MCF 10A (cell line): ENCODE measurements around the gene FAAP20. TPM values are rescaled to one million over a fixed set of nuclear protein-coding genes. Genes with fewer than 3 reads are reported as not detected.
"Not testable (repeated sequence)": the region's sequence is repeated elsewhere in the genome, so short reads cannot be mapped to it uniquely, and the experiment has no call there.

ENCODE experiments used
- BruUV-seq: library from RNA; stranded (reverse); fragments of 400-500 nt; replicated peaks from 2 replicates; lab custom pipeline; 2021; lab: Mats Ljungman, UMichigan
- CTCF ChIA-PET: fragments of 300-600 bp; sonication (Branson Sonifier 250); formaldehyde crosslinking; extraction: SDS; loops from one replicate; lab custom pipeline; 2021; ENCODE audit warnings: antibody characterized with exemption, inconsistent platforms; lab: Yijun Ruan, JAX
- POLR2A ChIA-PET: fragments of 300-600, 350-650 bp; sonication (Branson Sonifier 250); formaldehyde crosslinking; extraction: SDS; loops from one replicate; lab custom pipeline; 2020; ENCODE audit warnings: antibody characterized with exemption, inconsistent platforms; lab: Yijun Ruan, JAX
- DNase-seq: peaks from one replicate; pipeline ENCODE4 v3.0.0-alpha.2; 2018; ENCODE audit not compliant: unreplicated experiment
- H3K27ac Mint-ChIP-seq: one replicate; pipeline ENCODE4 v1.8.0; 2022; ENCODE audit warnings: mild to moderate bottlenecking, low read depth, mixed read lengths; ENCODE audit not compliant: unreplicated experiment
- H3K27me3 Mint-ChIP-seq: one replicate; pipeline ENCODE4 v1.8.0; 2022; ENCODE audit warnings: mixed read lengths; ENCODE audit not compliant: insufficient read depth, unreplicated experiment
- H3K36me3 Mint-ChIP-seq: one replicate; pipeline ENCODE4 v1.8.0; 2022; ENCODE audit warnings: mild to moderate bottlenecking, moderate library complexity, mixed read lengths; ENCODE audit not compliant: insufficient read depth, unreplicated experiment
- H3K4me1 Mint-ChIP-seq: one replicate; pipeline ENCODE4 v1.8.0; 2022; ENCODE audit warnings: mixed read lengths; ENCODE audit not compliant: insufficient read depth, unreplicated experiment
- H3K4me3 Mint-ChIP-seq: one replicate; pipeline ENCODE4 v1.8.0; 2022; ENCODE audit warnings: mild to moderate bottlenecking, moderate library complexity, mixed read lengths; ENCODE audit not compliant: unreplicated experiment
- H3K9me3 Mint-ChIP-seq: one replicate; pipeline ENCODE4 v1.8.0; 2022; ENCODE audit warnings: mixed read lengths; ENCODE audit not compliant: unreplicated experiment
- CTCF ChIP-seq: fragments of 200-600 bp; IDR thresholded peaks from one replicate; pipeline ENCODE4 v1.8.0; 2022; ENCODE audit warnings: antibody characterized with exemption, mild to moderate bottlenecking; ENCODE audit not compliant: unreplicated experiment
- intact Hi-C: fragments of 100-400 bp; cut with micrococcal nuclease; formaldehyde crosslinking; loops from 2 replicates; pipeline ENCODE4 v1.14.1; 2022
- total RNA-seq: library from RNA; stranded (reverse); gene quantifications from 2 replicates; pipeline ENCODE4 v1.2.3, GENCODE V29; 2022

FAAP20 gene
- total RNA-seq, 1 experiment from 2014 or later: 75.9 TPM

DNA sequence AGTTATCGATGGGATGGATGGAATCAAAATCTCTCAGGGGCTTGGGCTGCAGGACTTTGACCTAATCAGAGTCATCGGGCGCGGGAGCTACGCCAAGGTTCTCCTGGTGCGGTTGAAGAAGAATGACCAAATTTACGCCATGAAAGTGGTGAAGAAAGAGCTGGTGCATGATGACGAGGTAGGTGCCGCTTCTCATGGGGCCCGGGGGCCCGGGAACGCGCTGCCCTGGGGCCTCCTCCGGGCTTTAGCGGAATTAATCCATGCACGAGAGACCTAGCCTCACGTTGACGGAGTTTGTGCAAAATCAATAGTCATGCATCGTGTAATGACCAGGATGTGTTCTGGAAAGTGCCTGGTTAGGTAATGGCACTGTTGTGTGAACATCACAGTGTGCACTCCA, 43.8 kb downstream of the FAAP20 start:
- Mint-ChIP-seq H3K27ac (no peak overlapping the region), H3K9me3 (peaks cover 10% of the 10 kb centered on the region), H3K27me3 (no peaks in the 10 kb centered on the region), H3K4me3 (no peak overlapping the region), H3K36me3 (peaks cover 18% of the 10 kb centered on the region), H3K4me1 (no peaks in the 10 kb centered on the region)
- BruUV-seq: no TSS peak
- intact Hi-C loops: no loop called here
- TF ChIP-seq CTCF: no peak
- no peak for DNase-seq
- ChIA-PET POLR2A (interaction anchor here (1.6 kb wide), 1 partner anchor 10 kb away, joined by 4 read pairs; no protein-coding TSS in a partner anchor), CTCF (interaction anchor here (3.6 kb wide), 2 partner anchors 11 to 23 kb away, joined by 22 to 25 read pairs; no protein-coding TSS in a partner anchor)

GRCh38 chr1:2148691-2149090, 45.9 kb downstream of the FAAP20 start:
- intact Hi-C loops: no loop called here
- no peaks in the 10 kb centered on the region for H3K4me1 Mint-ChIP-seq
- no peak for TF ChIP-seq CTCF
- no peak for DNase-seq
- H3K27ac Mint-ChIP-seq: no peak overlapping the region
- H3K9me3 Mint-ChIP-seq: no peaks in the 10 kb centered on the region
- ChIA-PET CTCF (interaction anchor here (3.6 kb wide), 1 partner anchor 25 kb away, joined by 25 read pairs; no protein-coding TSS in a partner anchor), POLR2A (no interaction called here)
- H3K27me3 Mint-ChIP-seq: no peaks in the 10 kb centered on the region
- peaks cover 18% of the 10 kb centered on the region for H3K36me3 Mint-ChIP-seq
- H3K4me3 Mint-ChIP-seq: no peak overlapping the region
- no TSS peak for BruUV-seq

- POLR2A ChIA-PET, H3K4me1 Mint-ChIP-seq, H3K4me3 Mint-ChIP-seq, H3K9me3 Mint-ChIP-seq, H3K27me3 Mint-ChIP-seq, H3K27ac Mint-ChIP-seq, DNase-seq, intact Hi-C loops, BruUV-seq: not testable (repeated sequence)
- H3K36me3 Mint-ChIP-seq: peaks cover 12% of the 10 kb centered on the region
- CTCF ChIA-PET: interaction anchor here (0.7 kb wide), 1 partner anchor 27 kb away, joined by 4 read pairs; no protein-coding TSS in a partner anchor
Measured at GRCh38 chr1:2147869-2148268, 46.7 kb downstream of the FAAP20 start.

DNA sequence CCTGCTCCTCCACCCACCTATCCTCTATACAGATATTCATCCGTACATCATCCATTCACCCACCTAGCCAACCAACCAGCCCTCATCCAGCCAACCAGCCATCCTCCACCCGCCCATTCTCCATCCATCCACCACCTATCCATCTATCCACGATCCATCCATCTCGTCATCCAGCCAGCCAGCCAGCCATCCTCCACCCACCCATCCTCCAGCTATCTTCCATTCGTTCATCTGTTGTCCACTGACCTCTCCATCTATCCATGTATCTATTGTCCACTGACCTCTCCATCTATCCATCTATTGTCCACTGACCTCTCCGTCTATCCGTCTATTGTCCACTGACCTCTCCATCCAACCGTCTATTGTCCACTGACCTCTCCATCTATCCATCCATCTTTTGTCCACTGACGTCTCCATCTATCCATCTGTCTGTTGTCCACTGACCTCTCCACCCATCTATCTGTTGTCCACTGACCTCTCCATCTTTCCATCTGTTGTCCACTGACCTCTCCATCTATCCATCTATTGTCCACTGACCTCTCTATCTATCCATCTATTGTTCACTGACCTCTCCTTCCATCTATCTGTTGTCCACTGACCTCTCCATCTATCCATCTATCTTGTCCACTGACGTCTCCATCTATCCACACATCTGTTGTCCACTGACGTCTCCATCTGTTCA, 47.6 kb downstream of the FAAP20 start:
- intact Hi-C loops: no loop called here
- Mint-ChIP-seq H3K27ac (no peak overlapping the region), H3K4me3 (no peak overlapping the region), H3K4me1 (no peaks in the 10 kb centered on the region), H3K36me3 (peaks cover 6% of the 10 kb centered on the region), H3K9me3 (no peaks in the 10 kb centered on the region), H3K27me3 (no peaks in the 10 kb centered on the region)
- ChIA-PET POLR2A (no interaction called here), CTCF (interaction anchor here (0.7 kb wide), 1 partner anchor 28 kb away, joined by 4 read pairs; no protein-coding TSS in a partner anchor)
- DNase-seq: no peak
- TF ChIP-seq CTCF: no peak
- no TSS peak for BruUV-seq
